VCaP (cell line): ENCODE data around the gene ERCC4.

Source experiments
- H3K27ac ChIP-seq: fragments of 450-650 bp; 2 replicates; pipeline ENCODE4 v1.5.1; 2017
- CTCF ChIP-seq: fragments of 450-650 bp; conservative IDR thresholded peaks from 2 replicates; pipeline ENCODE4 v1.5.1; 2017; ENCODE audit warnings: mild to moderate bottlenecking, moderate library complexity

The ERCC4 gene

GRCh38 chr16:13911871-13912270, 8.1 kb upstream of the ERCC4 start:
- H3K27ac ChIP-seq, result no peak overlapping the region
- no peak for TF ChIP-seq CTCF

GRCh38 chr16:13912891-13913290, 7.1 kb upstream of the ERCC4 start:
- no peak for TF ChIP-seq CTCF
- H3K27ac ChIP-seq, result no peak overlapping the region

- no peak for TF ChIP-seq CTCF
- no peak overlapping the region for H3K27ac ChIP-seq
Measured at GRCh38 chr16:13913374-13914292, 6.3 kb upstream of the ERCC4 start.

- no peak overlapping the region for H3K27ac ChIP-seq
- TF ChIP-seq CTCF, result no peak
Measured at GRCh38 chr16:13915033-13915635, 4.8 kb upstream of the ERCC4 start.

GRCh38 chr16:13919330-13919682, 648 bp upstream of the ERCC4 start:
- no peak for TF ChIP-seq CTCF
- peak overlapping the region; percentile 71; the same call in 1 of the 2 replicates for H3K27ac ChIP-seq

- TF ChIP-seq CTCF, result no peak
- H3K27ac ChIP-seq, result peak overlapping the region; percentile 71; the same call in 1 of the 2 replicates
Measured at GRCh38 chr16:13920510-13920818, 510 bp downstream of the ERCC4 start.

- TF ChIP-seq CTCF, result no peak
- peak overlapping the region; percentile 71; the same call in 1 of the 2 replicates for H3K27ac ChIP-seq
Measured at GRCh38 chr16:13921328-13921727, 1.4 kb downstream of the ERCC4 start.
